ENCODE data around the gene PTK6.

The PTK6 gene

DNA sequence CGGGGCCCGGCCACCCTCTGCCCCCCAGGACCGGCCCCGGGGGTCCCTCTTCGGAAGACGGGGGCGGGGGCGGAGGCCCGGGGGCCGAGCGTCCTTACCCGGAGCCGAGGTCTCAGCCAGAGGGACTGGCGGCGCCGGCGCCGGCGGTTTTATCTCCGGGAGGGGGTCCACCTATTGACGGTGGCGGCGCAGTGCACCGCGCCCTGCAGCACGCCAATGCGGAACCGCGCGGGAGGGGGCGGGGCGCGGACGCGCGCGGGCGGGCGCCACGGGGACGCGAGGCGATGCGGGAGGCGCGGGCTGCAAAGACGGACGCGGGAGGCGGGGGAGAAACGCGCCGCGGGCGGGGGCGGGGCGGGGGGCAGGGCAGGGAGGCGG lies 38.2 kb downstream of the PTK6 start, which contains the start of gene EEF1A2:
TSS of gene EEF1A2 (minus strand) at position 124 of the 378 bp plus-strand sequence. CDS start 1,320 bp downstream, outside the sequence.
- DNase-seq (ENCODE audit: extremely low read depth, low read depth) = no peak
- TF ChIP-seq, protein P1, sequence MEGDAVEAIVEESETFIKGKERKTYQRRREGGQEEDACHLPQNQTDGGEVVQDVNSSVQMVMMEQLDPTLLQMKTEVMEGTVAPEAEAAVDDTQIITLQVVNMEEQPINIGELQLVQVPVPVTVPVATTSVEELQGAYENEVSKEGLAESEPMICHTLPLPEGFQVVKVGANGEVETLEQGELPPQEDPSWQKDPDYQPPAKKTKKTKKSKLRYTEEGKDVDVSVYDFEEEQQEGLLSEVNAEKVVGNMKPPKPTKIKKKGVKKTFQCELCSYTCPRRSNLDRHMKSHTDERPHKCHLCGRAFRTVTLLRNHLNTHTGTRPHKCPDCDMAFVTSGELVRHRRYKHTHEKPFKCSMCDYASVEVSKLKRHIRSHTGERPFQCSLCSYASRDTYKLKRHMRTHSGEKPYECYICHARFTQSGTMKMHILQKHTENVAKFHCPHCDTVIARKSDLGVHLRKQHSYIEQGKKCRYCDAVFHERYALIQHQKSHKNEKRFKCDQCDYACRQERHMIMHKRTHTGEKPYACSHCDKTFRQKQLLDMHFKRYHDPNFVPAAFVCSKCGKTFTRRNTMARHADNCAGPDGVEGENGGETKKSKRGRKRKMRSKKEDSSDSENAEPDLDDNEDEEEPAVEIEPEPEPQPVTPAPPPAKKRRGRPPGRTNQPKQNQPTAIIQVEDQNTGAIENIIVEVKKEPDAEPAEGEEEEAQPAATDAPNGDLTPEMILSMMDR (IDR thresholded peaks at IDR 0.05; ENCODE audit: low read depth, low read length) = no peak

DNA sequence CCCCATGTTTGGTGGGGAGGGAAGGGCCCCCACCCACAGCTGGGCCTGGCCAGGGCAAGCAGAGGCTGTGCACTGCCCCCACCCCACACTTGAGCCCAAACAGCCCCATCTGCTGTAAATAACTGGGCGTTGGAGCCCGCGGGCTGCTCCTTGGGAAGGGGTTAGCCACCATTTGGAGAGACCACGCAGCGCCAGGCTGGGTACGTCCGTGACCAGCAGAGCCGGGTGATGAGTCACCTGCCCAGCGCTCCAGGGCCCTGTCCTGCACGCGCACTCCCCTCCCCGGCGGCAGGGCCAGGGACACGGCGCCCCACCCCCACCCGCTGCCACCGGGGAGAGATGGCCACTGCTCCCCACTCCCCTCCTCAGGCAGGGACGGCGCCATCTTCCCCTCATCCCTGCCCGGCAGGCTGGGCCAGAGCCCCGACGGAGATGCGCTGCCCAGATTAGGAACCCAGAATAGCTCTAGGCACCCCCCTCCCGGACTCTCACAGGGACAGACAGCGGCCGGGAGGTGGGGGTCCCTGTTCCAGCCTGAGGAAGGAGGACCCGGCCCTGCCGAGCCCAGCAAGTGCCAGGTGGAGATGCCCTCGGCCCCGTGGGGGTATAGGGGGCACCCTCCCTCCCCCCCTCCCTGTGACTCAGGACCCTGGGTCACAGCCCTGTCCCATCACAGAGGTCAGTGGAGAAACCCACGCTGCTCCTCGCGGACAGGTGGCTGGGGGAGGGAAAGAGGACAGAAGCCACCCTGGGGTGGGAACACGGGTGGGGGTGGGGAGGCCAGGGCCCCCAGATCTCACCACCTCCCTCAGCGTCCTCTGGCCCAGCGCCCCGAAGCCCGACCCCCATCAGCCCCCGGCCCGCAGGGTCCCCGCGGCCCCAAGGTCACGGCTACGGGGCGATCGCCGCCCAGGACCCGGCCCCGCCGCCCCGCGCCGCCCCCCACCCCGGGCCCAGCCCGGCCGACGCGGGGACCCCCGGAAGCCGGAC lies 38.9 kb downstream of the PTK6 start:
- TF ChIP-seq, protein P1 (IDR thresholded peaks at IDR 0.05; ENCODE audit: low read depth, low read length) = no peak
- DNase-seq (ENCODE audit: extremely low read depth, low read depth) = no peak

DNA sequence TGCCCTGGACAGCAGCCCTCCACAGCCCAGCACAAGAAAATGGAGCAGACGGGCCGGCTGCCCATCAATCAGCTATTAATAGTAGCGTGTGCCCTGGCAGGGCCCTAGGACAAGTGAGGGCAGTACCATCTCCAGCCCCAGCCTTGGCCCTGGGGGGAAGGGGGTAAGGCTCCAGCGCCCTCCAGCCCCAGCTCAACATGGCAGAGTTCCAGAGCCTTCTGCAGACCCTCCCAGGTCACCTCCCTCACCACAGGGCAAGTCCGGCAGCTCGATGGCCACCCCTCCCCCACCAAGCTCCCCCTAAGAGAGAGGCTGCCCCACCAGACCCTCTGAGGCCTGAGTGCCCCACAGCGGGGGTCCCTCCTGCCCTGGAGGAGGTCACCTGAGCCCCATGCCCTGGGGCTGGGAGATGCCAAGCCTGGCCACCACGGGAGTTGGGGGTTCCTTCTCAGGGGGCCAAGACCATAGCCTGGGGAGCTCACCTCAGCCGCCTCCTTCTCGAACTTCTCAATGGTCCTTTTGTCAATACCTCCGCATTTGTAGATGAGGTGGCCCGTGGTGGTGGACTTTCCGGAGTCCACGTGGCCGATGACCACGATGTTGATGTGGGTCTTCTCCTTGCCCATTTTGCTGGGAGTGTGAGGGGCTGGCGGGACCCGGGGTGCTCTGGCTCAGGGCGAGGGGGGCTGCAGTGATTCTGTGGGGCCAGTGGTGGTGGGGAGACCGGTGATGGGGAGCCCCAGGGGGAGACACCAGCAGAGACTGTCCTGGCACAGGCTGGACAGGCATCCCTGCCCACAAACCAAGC lies 39.8 kb downstream of the PTK6 start:
- no peak for DNase-seq (ENCODE audit: extremely low read depth, low read depth)
- TF ChIP-seq, protein P1 (IDR thresholded peaks at IDR 0.05; ENCODE audit: low read depth, low read length) = no peak

DNA sequence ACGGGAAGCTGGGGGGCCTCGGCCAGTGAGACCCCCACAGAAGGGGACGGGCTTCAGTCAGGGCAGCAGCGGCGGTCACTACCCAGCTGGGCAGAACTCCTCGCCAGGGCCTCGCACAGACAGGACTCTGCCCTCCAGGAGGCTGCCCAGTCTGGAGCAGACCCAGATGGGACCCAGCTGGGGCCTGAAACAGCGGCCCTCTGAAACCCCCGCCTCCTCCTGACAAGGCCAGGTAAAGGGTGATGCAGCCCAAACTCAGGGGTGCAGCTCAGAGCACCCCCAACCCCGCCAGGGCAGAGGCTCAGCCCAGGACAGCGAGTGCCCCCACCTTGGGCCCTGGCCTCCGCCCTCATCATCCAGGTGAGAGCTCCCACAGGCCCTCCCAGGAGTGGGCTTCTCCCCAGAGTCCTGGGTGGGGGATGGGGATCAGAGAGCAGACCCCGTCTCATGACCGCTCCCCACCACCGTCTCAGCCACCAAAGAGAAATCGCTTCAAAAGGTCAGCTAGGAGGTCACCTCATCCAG lies 40.5 kb downstream of the PTK6 start:
- DNase-seq (ENCODE audit: extremely low read depth, low read depth) = no peak
- TF ChIP-seq, protein P1 (IDR thresholded peaks at IDR 0.05; ENCODE audit: low read depth, low read length) = no peak

DNA sequence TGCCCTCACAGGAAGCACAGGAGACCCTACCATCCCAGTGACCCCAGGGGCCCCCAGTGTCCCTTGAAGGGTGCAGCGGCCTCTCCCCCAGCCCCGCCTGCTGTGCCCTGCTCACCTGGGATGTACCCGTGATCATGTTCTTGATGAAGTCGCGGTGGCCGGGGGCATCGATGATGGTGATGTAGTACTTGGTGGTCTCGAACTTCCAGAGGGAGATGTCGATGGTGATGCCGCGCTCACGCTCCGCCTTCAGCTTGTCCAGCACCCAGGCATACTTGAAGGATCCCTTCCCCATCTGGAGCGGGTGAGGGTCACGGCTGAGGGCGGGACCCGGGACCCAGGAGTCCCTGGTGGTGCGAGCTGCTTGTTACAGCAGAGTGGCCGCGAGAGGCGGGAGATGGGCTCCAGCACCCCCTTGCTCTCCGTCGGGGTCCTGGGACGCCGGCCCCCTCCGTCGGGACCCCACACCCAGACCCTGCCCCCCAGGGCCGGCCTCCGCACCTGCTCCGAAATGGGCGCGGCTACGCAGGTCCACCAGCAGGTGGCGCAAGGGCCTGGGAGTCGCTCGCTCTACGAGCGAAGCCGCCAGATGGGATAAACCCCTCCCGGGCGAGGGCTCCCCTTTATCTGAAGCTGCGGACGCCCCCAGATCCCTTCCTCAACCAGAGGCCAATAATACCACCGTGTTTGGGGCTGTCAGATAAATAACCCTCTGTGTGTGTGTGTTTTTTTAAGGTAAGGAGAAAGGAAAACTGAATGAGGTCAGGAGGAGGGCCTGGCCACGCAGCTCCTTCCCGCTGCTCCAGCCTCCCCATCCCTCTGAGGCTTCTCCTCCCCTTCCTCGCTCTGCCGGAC lies 41.2 kb downstream of the PTK6 start:
- TF ChIP-seq, protein P1 (IDR thresholded peaks at IDR 0.05; ENCODE audit: low read depth, low read length) = peak; percentile 94
- DNase-seq (ENCODE audit: extremely low read depth, low read depth) = no peak

DNA sequence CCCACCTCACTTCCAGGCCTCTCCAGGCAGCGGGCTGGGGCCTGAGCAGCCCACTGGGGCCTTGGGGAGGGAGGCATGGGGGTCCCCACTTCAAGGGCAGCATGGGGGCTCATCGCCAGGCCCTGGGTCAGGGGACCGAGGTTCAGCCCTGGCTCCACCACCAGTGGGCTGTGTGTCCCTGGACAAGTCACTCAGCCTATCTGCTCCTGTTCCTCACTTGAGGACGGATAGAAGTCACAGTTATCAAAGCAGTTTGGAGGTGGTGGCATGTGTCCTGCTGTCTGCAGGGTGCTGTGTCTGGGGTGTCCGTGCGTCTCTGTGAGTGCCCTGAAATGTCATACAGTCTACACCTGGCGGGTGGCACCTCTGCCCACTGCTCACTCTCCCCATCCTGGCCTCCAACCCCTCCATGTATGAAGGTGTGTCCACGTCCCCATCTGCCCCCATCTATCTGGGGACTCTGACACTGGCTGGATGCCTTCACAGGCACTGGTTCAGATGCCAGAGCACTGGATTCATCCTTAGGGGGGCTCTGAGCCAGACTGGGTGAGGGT lies 41.9 kb downstream of the PTK6 start:
- TF ChIP-seq, protein P1 (IDR thresholded peaks at IDR 0.05; ENCODE audit: low read depth, low read length) = no peak
- DNase-seq (ENCODE audit: extremely low read depth, low read depth) = no peak

Measured in AG09319 (cell line).